ENCODE measurements around the gene GDPGP1. TPM values are rescaled to one million over a fixed set of nuclear protein-coding genes. Genes with fewer than 3 reads are reported as not detected.
A peak's percentile ranks its signal among the peaks of the same experiment; 100 is the strongest.
"Not testable (repeated sequence)": the region's sequence is repeated elsewhere in the genome, so short reads cannot be mapped to it uniquely, and the experiment has no call there.

GDPGP1 gene
- total RNA-seq, 1 donor from 2014 or later = 11.2 TPM

DNA sequence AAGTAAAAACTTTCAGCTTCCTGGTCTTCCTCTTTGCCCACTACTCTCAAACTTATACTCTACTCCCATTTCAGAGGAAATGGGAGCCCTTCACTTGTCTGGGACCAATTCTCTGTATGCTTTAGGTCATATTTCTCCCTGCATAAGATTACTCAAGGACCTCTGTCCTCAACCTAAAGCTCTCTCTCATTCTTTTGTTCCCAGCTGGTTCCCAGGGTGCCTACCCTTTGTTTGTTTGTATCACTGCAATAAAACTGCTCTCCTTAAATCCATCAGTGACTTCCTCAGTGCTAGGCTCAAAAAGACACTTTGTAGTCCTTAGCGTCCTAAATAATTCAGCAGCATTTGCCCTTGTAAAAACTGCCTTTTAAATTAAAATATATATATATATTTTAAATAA lies 34.4 kb downstream of the GDPGP1 start:
- peaks cover 56% of the 10 kb centered on the region for H3K36me3 ChIP-seq
- H3K9me3 ChIP-seq = no peaks in the 10 kb centered on the region
- DNase-seq = no peak
- TF ChIP-seq CTCF (IDR thresholded peaks at IDR 0.05) = no peak
- H3K4me3 ChIP-seq = no peak overlapping the region
- no peak for ATAC-seq
- H3K4me1 ChIP-seq = peaks cover 57% of the 10 kb centered on the region
- H3K27me3 ChIP-seq = no peaks in the 10 kb centered on the region
- intact Hi-C loops (cut with DNase I) = no loop called here
- no peak overlapping the region for H3K27ac ChIP-seq

DNA sequence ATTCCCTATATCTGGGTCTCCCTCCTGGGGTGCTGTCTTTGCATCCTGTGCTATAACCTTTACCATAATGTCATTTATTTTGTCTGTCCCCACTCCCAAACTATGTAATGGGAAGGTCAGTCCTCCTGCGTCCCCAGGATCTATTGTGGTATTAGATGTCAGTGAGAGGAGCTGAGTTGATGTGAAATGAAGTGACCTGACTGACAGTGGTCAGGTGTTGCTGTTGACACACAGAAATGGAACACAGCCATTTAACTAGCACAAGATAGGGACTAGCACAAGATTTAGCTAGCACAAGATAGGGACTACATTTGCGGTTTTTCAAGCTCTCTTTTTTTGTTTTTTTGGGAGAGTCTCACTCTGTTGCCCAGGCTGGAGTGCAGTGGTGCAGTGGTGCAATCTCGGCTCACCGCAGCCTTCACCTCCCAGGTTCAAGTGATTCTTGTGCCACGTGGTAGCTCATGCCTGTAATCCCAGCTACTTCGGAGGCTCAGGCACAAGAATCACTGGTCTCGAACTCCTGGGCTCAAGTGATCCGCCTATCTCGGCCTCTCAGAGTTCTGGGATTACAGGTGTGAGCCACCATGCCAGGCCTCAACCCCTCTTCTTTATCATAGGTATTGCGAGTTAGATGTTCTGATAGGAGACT lies 36.6 kb downstream of the GDPGP1 start:
- Histone ChIP-seq H3K27me3 (no peaks in the 10 kb centered on the region), H3K27ac (no peak overlapping the region), H3K36me3 (peaks cover 67% of the 10 kb centered on the region), H3K9me3 (no peaks in the 10 kb centered on the region), H3K4me1 (peaks cover 49% of the 10 kb centered on the region), H3K4me3 (no peak overlapping the region)
- ATAC-seq (no peak), DNase-seq (peak; percentile 46)
- intact Hi-C loops (cut with DNase I) = no loop called here
- no peak for TF ChIP-seq CTCF (IDR thresholded peaks at IDR 0.05)

DNA sequence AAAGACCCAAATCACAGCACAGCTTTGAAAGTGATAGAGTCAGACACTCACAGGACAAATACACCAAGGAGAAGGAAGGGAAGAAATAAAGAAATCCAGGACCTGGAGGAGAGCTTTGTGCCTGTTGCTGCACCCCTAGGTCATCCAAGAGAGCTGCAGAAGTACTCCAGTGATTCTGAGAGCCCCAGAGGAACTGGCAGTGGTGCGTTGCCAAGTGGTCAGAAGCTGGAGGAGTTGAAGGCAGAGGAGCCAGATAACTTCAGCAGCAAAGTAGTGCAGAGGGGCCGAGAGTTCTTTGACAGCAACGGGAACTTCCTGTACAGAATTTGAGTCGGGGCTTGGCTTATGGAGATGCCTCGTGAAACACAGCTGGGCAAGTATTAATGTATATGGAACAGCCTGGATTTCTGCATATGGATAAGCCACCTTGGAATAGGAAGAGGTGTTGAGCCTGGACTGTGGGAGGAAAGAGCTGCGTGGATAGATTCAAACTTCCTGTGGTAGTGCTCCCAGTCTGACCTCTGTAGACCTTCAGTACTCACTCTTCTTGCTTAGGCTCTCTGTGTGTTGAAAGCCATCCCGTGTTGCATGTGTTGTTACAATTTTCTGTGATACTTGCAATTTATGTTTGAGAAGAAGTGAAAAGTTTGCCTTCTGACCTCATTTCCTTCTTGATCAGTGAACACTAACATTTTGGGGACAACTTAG lies 37.6 kb downstream of the GDPGP1 start:
- Histone ChIP-seq H3K4me1 (peaks cover 46% of the 10 kb centered on the region), H3K27me3 (no peaks in the 10 kb centered on the region), H3K9me3 (no peaks in the 10 kb centered on the region), H3K4me3 (no peak overlapping the region), H3K36me3 (peaks cover 67% of the 10 kb centered on the region), H3K27ac (no peak overlapping the region)
- ATAC-seq (peak; percentile 71), DNase-seq (peak; percentile 32)
- intact Hi-C loops (cut with DNase I) = no loop called here
- TF ChIP-seq CTCF (IDR thresholded peaks at IDR 0.05) = no peak

DNA sequence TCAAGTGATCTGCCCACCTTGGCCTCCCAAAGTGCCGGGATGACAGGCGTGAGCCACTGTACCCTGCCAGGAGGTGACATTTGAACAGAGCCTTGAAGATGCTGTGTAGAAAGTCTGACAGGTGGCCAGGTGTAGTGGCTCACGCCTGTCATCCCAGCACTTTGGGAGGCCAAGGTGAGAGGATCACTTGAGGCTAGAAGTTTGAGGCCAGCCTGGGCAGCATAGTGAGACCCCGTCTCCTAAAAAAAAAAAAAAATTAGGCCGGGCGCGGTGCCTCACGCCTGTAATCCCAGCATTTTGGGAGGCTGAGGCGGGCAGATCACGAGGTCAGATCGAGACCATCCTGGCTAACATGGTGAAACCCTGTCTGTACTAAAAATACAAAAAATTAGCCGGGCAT lies 44.5 kb downstream of the GDPGP1 start:
- H3K9me3 ChIP-seq; H3K27me3 ChIP-seq; intact Hi-C loops (cut with DNase I): not testable (repeated sequence)

GRCh38 chr15:90280743-90281142 lies 46.7 kb downstream of the GDPGP1 start:
- H3K4me3 ChIP-seq; ATAC-seq; H3K27ac ChIP-seq; H3K9me3 ChIP-seq; H3K36me3 ChIP-seq; H3K27me3 ChIP-seq; H3K4me1 ChIP-seq; intact Hi-C loops (cut with DNase I): not testable (repeated sequence)
- DNase-seq = peak; percentile 6

More for the DNA sequence above, 44.5 kb downstream of the GDPGP1 start:
- peak; percentile 26 for DNase-seq
- not testable (repeated sequence) for H3K4me1 ChIP-seq, H3K4me3 ChIP-seq, H3K27ac ChIP-seq, ATAC-seq
- H3K36me3 ChIP-seq = peaks cover 11% of the 10 kb centered on the region

GRCh38 chr15:90281637-90282036 lies 47.6 kb downstream of the GDPGP1 start:
- ATAC-seq; H3K27ac ChIP-seq; intact Hi-C loops (cut with DNase I); H3K4me3 ChIP-seq; H3K4me1 ChIP-seq; H3K27me3 ChIP-seq; DNase-seq; H3K9me3 ChIP-seq; H3K36me3 ChIP-seq: not testable (repeated sequence)

DNA sequence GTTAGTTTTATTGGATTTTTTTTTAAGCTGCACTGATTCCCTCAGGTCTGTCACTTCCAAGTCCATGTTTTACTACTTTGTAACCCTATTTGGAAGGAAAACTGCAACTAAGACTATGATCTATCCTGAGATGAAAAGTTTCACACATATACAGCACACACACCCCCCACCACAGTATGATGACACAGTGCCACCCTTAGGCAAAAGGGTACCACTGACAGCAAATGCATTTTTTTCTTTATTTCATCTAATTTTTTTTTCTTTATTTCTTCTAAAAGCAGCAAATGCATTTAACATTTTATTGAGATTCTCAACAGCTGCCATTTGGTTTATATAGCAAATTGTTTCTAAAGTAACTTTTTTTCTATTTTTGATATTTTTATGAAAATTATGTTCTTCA lies 52.7 kb downstream of the GDPGP1 start:
- Histone ChIP-seq H3K4me1 (no peaks in the 10 kb centered on the region), H3K9me3 (no peaks in the 10 kb centered on the region), H3K27me3 (no peaks in the 10 kb centered on the region), H3K36me3 (no peaks in the 10 kb centered on the region), H3K4me3 (no peak overlapping the region), H3K27ac (no peak overlapping the region)
- peak; percentile 51 for ATAC-seq
- intact Hi-C loops (cut with DNase I) = no loop called here
- no peak for DNase-seq
- peak; percentile 43 for TF ChIP-seq CTCF (IDR thresholded peaks at IDR 0.05)

All from upper lobe of right lung (tissue), 1 donor.